HEK293T (cell line): Measurements from ENCODE around the gene KIF1A.

ENCODE experiments used
- CTCF ChIA-PET: fragments of 350-600 bp; formaldehyde crosslinking; extraction: SDS; loops from one replicate; lab custom pipeline; 2021; ENCODE audit warnings: antibody characterized with exemption, inconsistent platforms; lab: Yijun Ruan, JAX
- POLR2A ChIA-PET: fragments of 350-600 bp; formaldehyde crosslinking; extraction: SDS; loops from one replicate; lab custom pipeline; 2020; ENCODE audit warnings: antibody characterized with exemption, inconsistent platforms; lab: Yijun Ruan, JAX
- DNase-seq: peaks from one replicate; pipeline ENCODE4 v3.0.0; 2012; ENCODE audit warnings: mixed read lengths; ENCODE audit errors: extremely low spot score
- ARNT ChIP-seq: fragments of 450-650 bp; IDR thresholded peaks from 2 replicates; pipeline ENCODE4 v1.6.1; 2017; ENCODE audit warnings: mild to moderate bottlenecking
- BHLHE40 ChIP-seq: fragments of 450-650 bp; IDR thresholded peaks from 2 replicates; pipeline ENCODE4 v1.6.1; 2016; ENCODE audit warnings: mild to moderate bottlenecking, moderate library complexity, borderline replicate concordance
- CTBP1 ChIP-seq: fragments of 450-650 bp; IDR thresholded peaks from 2 replicates; pipeline ENCODE4 v1.6.1; 2016; ENCODE audit warnings: borderline replicate concordance
- ELF4 ChIP-seq: fragments of 450-650 bp; IDR thresholded peaks from 2 replicates; pipeline ENCODE4 v1.6.1; 2017; ENCODE audit warnings: antibody characterized with exemption
- FOXA1 ChIP-seq: fragments of 450-650 bp; IDR thresholded peaks from 2 replicates; pipeline ENCODE4 v1.6.1; 2016; ENCODE audit warnings: mild to moderate bottlenecking
- FOXK2 ChIP-seq: fragments of 450-650 bp; IDR thresholded peaks from 2 replicates; pipeline ENCODE4 v1.6.1; 2016; ENCODE audit warnings: mild to moderate bottlenecking
- FOXM1 ChIP-seq: fragments of 450-650 bp; IDR thresholded peaks from 2 replicates; pipeline ENCODE4 v1.6.1; 2017; ENCODE audit warnings: mild to moderate bottlenecking, borderline replicate concordance
- HDGF ChIP-seq: fragments of 450-650 bp; IDR thresholded peaks from 2 replicates; pipeline ENCODE4 v1.6.1; 2017; ENCODE audit warnings: antibody characterized with exemption, borderline replicate concordance
- L3MBTL2 ChIP-seq: fragments of 450-650 bp; conservative IDR thresholded peaks from 2 replicates; pipeline ENCODE4 v1.6.1; 2016; ENCODE audit warnings: mild to moderate bottlenecking
- LEF1 ChIP-seq: fragments of 450-650 bp; IDR thresholded peaks from 2 replicates; pipeline ENCODE4 v1.6.1; 2017; ENCODE audit warnings: mild to moderate bottlenecking, borderline replicate concordance
- NFRKB ChIP-seq: fragments of 450-650 bp; IDR thresholded peaks from 2 replicates; pipeline ENCODE4 v1.6.1; 2016; ENCODE audit warnings: mild to moderate bottlenecking, moderate library complexity
- SP1 ChIP-seq: fragments of 450-650 bp; IDR thresholded peaks from 2 replicates; pipeline ENCODE4 v1.6.1; 2017
- SUZ12 ChIP-seq: fragments of 450-650 bp; IDR thresholded peaks from 2 replicates; pipeline ENCODE4 v1.6.1; 2016; ENCODE audit warnings: mild to moderate bottlenecking
- TARDBP ChIP-seq: fragments of 450-650 bp; IDR thresholded peaks from 2 replicates; pipeline ENCODE4 v1.6.1; 2016
- ZNF384 ChIP-seq: fragments of 450-650 bp; IDR thresholded peaks from 2 replicates; pipeline ENCODE4 v1.6.1; 2016
- TF ChIP-seq, protein P1 (sequence below): fragments of 450-650 bp; IDR thresholded peaks from 2 replicates; pipeline ENCODE4 v1.6.1; 2016

KIF1A gene

DNA sequence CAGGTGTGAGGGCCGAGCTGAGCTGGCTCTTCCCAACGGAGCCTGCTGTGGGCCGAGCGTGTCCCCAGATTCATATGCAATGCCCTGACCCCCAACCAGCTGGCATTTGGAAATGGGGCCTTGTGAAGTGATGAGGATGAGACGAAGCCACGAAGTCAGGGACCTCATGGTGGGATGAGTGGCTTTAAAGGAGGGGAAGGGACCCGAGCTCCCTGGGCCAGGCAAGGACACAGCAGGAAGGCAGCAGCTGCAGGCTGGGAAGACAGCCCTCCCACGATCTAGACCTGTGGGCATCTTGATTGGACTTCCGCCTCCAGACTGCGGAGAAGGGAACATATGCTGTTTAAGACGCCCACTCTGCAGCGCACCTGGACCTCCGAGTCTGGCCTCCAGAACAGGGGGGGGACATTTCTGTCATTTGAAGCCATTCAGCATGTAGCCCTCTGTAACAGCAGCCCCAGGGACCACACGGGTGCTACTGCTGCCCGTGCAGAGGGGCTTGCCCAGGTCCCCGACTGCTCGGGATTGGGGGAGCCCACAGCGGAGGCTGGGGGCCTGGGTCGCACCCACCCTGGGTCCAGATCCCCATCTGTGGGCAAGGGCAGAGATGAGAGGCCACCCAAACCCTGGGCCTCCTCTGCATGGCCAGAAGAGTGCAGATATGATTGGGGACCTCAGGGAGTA lies 27.2 kb downstream of the KIF1A start:
- TF ChIP-seq ZNF384 (no peak), FOXA1 (no peak), CTBP1 (no peak), FOXK2 (no peak), SUZ12 (no peak), L3MBTL2 (no peak), BHLHE40 (no peak), LEF1 (no peak), FOXM1 (no peak), TARDBP (no peak), ELF4 (no peak)
- TF ChIP-seq, protein P1, sequence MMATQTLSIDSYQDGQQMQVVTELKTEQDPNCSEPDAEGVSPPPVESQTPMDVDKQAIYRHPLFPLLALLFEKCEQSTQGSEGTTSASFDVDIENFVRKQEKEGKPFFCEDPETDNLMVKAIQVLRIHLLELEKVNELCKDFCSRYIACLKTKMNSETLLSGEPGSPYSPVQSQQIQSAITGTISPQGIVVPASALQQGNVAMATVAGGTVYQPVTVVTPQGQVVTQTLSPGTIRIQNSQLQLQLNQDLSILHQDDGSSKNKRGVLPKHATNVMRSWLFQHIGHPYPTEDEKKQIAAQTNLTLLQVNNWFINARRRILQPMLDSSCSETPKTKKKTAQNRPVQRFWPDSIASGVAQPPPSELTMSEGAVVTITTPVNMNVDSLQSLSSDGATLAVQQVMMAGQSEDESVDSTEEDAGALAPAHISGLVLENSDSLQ, result no peak
- ChIA-PET POLR2A (no interaction called here), CTCF (no interaction called here)
- DNase-seq, result no peak

DNA sequence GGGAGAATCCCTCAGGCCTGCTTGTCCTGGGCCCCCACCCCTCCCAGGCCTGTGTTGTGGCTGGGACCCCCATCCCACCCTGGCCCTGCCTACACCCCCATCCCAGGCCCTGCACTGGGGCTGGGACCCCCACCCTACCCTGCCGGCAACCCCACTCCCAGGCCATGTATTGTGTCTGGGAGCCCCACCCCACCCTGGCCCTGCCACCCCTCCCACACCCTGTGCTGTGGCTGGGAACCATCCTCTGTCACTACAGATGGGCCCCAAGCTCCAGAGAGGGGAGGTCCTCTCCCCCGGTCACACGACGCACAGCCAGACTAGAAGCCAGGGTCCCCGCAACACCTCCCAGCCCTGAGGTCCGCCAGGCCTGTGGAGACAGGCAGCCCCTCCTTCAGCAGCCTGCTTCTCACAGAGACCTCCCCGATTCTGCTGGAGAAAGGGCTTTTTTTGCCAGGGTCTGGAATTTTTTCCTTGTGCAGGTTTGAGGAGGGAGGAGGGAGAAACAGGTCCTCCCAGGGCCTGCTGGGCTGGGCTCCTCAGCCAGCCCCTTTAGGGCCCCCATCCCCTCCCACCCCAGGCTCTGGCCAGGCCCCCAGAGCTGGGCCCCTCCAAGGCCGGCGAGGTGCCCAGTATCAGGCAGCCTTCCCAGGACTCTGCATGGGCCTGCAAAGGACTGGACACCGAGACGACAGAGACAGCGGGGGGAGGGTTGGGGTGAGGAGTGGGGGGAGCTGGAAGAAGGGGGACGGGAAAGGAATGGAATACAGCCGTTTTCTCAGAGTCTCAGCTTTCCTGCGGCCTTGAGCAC lies 28.0 kb downstream of the KIF1A start:
- POLR2A ChIA-PET, result no interaction called here
- DNase-seq, result no peak
- CTCF ChIA-PET, result no interaction called here
- TF ChIP-seq SP1 (no peak), HDGF (no peak), ELF4 (no peak), FOXM1 (no peak), FOXK2 (no peak), TARDBP (no peak), NFRKB (no peak), ARNT (no peak), L3MBTL2 (no peak), FOXA1 (no peak), CTBP1 (no peak), ZNF384 (no peak), BHLHE40 (no peak)
- TF ChIP-seq, protein P1, result no peak

DNA sequence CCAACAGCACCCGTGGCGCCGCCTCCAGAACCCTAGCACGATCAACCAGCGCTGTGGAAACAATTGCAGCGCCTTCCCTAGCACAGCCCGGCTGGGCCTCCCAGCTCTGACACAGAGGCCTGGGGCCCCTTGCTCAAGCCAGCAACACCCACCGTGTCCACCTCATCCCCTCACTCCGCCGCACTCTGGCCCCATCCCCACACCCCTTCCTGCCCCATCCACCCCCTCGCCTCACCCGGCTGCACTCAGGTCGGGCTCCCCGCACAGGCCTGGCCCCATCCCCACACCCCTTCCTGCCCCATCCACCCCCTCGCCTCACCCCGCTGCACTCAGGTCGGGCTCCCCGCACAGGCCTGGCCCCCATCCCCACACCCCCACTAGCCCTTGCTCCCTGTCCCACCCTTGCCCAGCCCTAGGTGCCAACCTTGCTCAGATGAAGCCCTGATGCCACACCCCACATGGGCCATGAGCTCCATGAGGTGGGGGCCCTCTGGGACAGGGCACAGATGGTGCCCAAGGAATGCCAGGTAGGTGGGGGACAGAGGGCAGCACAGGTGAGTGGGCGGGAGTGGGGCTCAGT lies 28.7 kb downstream of the KIF1A start:
- DNase-seq, result no peak
- no peak for TF ChIP-seq ELF4
- no peak for TF ChIP-seq FOXM1
- no peak for TF ChIP-seq HDGF
- no peak for TF ChIP-seq ZNF384
- no peak for TF ChIP-seq SP1
- no peak for TF ChIP-seq NFRKB
- no peak for TF ChIP-seq SUZ12
- TF ChIP-seq TARDBP, result no peak
- TF ChIP-seq BHLHE40, result no peak
- no peak for TF ChIP-seq FOXA1
- TF ChIP-seq LEF1, result no peak
- TF ChIP-seq ARNT, result no peak
- no peak for TF ChIP-seq FOXK2
- TF ChIP-seq, protein P1, result no peak
- TF ChIP-seq L3MBTL2, result no peak
- no peak for TF ChIP-seq CTBP1
- CTCF ChIA-PET, result interaction anchor here (0.6 kb wide), 1 partner anchor 315 kb away, joined by 3 read pairs; no protein-coding TSS in a partner anchor
- POLR2A ChIA-PET, result no interaction called here

DNA sequence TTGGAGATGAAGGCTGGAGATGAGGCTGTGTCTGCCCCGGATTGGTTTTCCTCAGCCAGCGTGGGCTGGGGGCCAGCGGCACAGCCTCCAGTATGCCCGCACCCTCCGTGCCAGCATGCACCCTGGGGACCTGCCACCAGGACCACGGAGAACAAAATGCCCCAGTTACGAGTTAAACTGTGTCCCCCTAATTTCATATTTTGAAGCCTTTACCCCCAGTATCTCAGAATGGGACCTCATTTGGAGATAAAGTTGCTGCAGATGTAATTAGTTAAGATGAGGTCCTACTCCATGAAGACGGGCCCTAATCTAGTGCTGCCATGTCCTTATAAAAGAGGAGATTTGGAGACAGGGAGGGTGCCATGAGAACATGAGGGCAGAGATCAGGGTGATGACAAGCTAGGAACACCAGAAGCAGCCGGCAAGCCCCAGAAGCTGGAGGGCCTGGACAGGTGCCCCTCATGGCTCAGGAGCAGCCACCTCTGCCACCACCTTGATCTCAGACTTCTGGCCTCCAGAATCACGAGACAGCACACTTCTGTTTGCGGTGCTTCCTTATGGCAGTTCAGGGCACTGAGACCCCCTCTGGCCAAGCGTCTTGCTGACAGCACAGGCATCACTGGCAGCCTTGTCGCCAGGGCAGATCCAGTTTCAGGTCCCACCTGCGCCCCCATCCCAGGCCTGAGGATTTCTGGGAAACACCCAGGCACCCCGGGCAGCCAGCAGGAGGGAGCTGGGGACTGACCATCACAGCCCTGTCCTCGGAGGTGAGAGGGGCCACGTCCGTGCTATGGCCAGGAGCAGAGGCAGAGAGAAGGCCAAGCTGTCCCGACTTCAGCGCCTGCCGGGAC lies 29.4 kb downstream of the KIF1A start:
- no peak for TF ChIP-seq SUZ12
- no peak for TF ChIP-seq HDGF
- no peak for TF ChIP-seq ZNF384
- TF ChIP-seq CTBP1, result no peak
- TF ChIP-seq BHLHE40, result no peak
- no peak for TF ChIP-seq FOXM1
- TF ChIP-seq ELF4, result no peak
- no peak for TF ChIP-seq SP1
- TF ChIP-seq TARDBP, result no peak
- TF ChIP-seq FOXK2, result no peak
- no peak for TF ChIP-seq LEF1
- TF ChIP-seq L3MBTL2, result no peak
- no peak for TF ChIP-seq ARNT
- TF ChIP-seq FOXA1, result no peak
- TF ChIP-seq, protein P1, result no peak
- ChIA-PET CTCF (interaction anchor here (0.6 kb wide), 1 partner anchor 314 kb away, joined by 3 read pairs; no protein-coding TSS in a partner anchor), POLR2A (no interaction called here)

More for the DNA sequence above, 29.4 kb downstream of the KIF1A start:
- no peak for DNase-seq
